Middle frontal gyrus (tissue), 1 donor: Measurements from ENCODE around the gene GPAM.
"Not testable (repeated sequence)": the region's sequence is repeated elsewhere in the genome, so short reads cannot be mapped to it uniquely, and the experiment has no call there.

Experiments
- DNase-seq: peaks from one replicate; pipeline ENCODE4 v3.0.0-alpha.2; 2015; ENCODE audit warnings: low spot score; ENCODE audit errors: extremely low spot score

GPAM gene

GRCh38 chr10:112132435-112132834 is 51.1 kb downstream of the GPAM start:
- no peak for DNase-seq

GRCh38 chr10:112131996-112132395 is 51.6 kb downstream of the GPAM start:
- DNase-seq, result no peak

- DNase-seq, result no peak
Measured at GRCh38 chr10:112131346-112131745, 52.2 kb downstream of the GPAM start.

GRCh38 chr10:112126901-112127300 is 56.7 kb downstream of the GPAM start:
- no peak for DNase-seq

- DNase-seq, result no peak
Measured at GRCh38 chr10:112126172-112126571, 57.4 kb downstream of the GPAM start.

- no peak for DNase-seq
Measured at GRCh38 chr10:112124866-112125265, 58.7 kb downstream of the GPAM start.

GRCh38 chr10:112122827-112123226 is 60.7 kb downstream of the GPAM start:
- no peak for DNase-seq

GRCh38 chr10:112120491-112120890 is 63.1 kb downstream of the GPAM start:
- DNase-seq, result no peak

- no peak for DNase-seq
Measured at GRCh38 chr10:112115781-112116385, 67.7 kb downstream of the GPAM start.

- not testable (repeated sequence) for DNase-seq
Measured at GRCh38 chr10:112109779-112110178, 73.8 kb downstream of the GPAM start.
